ENCODE measurements around the gene POU5F1. TPM values are rescaled to one million over a fixed set of nuclear protein-coding genes. Genes with fewer than 3 reads are reported as not detected.
"Not testable (repeated sequence)": the region's sequence is repeated elsewhere in the genome, so short reads cannot be mapped to it uniquely, and the experiment has no call there.

Gene POU5F1
- total RNA-seq, 1 donor = not detected

DNA sequence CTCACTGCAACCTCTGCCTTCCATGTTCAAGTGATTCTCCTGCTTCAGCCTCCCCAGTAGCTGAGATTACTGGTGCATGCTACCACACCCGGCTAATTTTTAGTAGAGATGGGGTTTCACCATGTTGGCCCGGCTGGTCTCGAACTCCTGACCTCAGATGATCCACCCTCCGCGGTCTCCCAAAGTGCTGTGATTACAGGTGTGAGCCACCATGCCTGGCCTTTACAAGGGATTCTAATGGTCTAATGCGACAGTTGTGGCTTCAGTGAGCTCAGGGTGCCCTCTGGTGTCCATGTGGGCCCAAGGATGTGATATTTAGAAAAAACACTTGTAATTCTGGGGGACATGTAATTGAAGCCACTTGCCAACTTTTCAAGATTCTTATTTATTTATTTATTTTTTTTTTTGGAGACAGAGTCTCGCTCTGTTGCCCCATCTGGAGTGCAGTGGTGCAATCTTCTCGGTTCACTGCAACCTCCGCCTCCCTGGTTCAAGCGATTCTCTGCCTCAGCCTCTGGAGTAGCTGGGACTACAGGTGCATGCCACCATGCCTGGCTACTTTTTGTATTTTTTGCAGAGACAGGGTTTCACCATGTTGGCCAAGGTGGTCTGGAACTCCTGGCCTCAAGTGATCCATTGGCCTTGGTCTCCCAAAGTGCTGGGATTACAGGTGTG is 22.1 kb upstream of the POU5F1 start:
- peak in 2 of 3 donors; percentile 73 to 88 for DNase-seq (ENCODE audit: low read depth in 2 of 3, low spot score in 2 of 3)

DNA sequence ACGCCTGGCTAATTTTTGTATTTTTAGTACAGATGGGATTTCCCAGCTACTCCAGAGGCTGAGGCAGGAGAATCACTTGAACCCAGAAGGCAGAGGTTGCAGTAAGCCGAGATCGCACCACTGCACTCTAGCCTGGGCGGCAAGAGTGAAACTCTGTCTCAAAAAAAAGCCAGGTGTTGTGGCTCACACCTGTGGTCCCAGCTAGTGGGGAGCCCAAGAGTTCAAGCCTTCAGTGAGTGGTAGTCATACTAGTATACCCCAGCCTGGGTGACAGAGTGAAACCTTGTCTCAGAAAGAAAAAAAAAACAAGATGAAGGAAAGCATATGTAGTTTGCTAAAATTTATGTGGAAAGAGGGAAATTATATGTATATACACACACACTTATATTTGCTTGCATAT is 20.0 kb upstream of the POU5F1 start:
- DNase-seq (ENCODE audit: low read depth in 2 of 3, low spot score in 2 of 3) = no peak

DNA sequence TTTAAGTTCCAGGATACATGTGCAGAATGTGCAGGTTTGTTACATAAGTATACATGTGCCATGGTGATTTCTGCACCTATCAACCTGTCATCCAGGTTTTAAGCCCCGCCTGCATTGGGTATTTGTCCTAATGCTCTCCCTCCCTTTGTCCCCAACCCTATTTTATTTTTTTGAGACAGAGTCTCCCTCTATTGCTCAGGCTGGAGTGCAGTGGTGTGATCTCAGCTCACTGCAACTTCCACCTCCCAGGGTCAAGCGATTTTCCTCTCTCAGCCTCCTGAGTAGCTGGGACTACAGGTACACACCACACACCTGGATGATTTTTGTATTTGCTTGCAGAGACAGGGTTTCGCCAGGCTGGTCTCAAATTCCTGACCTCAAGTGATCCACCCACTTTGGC is 18.7 kb upstream of the POU5F1 start:
- not testable (repeated sequence) for DNase-seq (ENCODE audit: low read depth in 2 of 3, low spot score in 2 of 3)

DNA sequence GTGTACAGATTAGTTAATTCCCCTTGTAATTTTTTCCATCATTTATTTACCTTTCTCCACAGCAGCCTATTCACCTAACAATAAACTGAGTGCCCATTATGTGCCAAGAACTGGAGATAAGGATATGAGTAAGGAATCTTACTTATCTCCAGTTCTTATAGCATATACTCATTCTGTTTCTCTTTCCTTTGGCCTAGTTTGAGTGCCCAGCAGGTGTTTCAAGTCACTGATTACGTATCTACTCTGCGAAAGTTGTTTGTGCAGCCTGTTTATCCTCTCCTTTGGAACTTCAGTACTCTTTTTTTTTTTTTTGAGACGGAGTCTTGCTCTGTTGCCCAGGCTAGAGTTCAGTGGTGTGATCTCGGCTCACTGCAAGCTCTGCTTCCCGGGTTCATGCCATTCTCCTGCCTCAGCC is 17.3 kb upstream of the POU5F1 start:
- no peak for DNase-seq (ENCODE audit: low read depth in 2 of 3, low spot score in 2 of 3)

DNA sequence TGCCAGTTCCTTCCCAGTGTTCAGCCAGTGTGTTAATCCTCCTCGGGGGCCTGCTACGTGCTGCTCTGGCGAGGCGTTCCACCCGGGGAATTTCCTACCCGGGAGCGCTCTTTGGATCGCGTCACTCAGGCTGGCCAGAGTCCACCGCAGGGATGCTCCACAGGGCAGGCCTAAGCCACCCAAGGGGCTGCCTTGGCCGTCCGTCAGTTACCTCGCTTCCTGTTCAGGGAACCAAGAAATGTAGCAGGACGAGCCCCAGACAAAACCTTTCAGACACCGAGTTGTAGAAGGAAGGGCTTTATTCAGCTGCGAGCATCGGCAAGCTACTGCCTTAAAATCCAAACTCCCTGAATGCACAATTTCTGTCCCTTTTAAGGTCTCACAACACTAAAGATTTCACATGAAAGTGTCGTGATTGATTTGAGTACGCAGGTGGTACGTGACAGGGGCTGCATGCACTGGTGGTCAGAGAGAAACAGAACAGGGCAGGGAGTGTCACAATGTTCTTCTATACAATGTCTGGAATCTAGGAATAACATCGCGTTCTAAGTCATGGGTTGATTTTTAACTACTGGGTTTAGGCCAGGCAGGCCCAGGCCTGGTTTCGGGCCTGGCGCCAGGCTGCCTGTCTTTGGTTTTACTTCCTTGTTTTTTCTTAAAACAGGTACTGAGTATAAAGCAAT is 15.7 kb upstream of the POU5F1 start:
- no peak for DNase-seq (ENCODE audit: low read depth in 2 of 3, low spot score in 2 of 3)

DNA sequence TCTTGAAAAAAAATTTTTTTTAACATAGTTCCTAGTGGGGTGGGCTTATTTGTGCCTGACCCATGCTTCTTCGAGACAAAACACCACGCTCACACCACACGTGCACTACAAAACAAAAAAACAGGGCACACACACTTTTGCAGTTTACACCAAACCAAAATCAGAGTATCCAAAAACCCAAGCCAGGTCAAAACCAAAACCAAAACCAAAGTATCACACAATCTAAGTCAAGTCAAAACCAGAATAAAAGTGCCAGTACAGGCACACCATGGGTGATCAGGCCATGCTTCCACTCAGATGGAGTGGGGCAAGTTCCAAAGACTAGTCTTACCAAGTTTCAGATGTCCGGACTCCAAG is 15.2 kb upstream of the POU5F1 start:
- not testable (repeated sequence) for DNase-seq (ENCODE audit: low read depth in 2 of 3, low spot score in 2 of 3)

DNA sequence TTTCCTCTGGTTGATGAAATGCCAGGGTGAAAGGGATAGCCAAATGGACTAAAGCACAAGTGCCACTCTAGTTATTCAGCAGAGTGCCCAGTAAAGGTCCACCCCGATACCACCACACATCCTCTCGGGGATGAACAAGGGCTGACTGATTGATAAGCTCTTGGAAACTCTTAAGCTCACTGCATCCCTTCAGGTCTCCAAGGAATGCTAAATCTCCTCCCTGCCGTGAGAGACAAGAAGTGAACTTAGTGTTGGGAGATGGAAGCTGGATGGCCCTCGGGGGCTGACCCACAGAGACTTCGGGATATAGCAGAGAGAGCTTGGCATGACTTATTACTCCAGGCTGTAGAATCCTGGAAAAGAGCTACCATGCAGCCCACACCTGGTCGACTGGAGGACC is 13.4 kb upstream of the POU5F1 start:
- not testable (repeated sequence) for DNase-seq (ENCODE audit: low read depth in 2 of 3, low spot score in 2 of 3)

DNA sequence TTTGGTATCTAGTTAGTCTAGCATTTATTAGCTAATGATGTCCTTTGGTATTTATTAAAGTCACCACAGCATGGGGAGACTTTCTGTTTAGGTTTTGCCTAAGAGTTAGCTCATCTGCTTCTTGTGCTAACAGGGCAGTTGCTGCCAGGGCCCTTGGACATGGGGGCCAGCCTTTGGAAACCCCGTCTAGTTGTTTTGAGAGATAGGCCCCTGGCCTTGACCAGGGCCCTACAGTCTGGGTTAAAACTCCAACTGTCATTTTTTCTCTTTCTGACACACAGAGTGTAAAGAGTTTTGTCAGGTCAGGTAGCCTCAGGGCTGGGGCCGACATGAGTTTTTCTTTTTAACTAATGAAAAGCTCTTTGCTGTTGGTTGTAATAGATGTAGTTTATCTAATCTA is 12.8 kb upstream of the POU5F1 start:
- DNase-seq (ENCODE audit: low read depth in 2 of 3, low spot score in 2 of 3) = not testable (repeated sequence)

DNA sequence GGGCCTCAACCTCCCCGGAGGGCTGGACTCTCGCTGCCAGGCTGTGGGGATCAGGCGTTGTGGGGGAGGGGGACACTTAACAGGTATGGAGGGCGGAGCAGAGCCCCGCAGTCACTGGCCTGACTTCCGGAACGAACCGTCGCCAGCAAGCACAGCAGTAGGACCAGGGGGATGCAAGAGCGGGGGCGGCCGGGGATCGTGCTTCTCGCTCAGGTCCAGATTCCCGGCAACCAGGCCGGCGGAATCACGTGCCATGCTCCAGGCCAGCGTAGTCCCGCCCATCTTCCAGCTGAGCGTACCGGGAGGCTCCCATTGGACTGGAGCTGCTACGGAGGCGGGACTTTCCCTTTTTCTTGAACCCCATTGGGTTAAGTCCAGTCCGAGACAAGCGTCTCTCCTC is 10.0 kb upstream of the POU5F1 start:
- peak in 2 of 3 donors; percentile 65 to 82 for DNase-seq (ENCODE audit: low read depth in 2 of 3, low spot score in 2 of 3)

DNA sequence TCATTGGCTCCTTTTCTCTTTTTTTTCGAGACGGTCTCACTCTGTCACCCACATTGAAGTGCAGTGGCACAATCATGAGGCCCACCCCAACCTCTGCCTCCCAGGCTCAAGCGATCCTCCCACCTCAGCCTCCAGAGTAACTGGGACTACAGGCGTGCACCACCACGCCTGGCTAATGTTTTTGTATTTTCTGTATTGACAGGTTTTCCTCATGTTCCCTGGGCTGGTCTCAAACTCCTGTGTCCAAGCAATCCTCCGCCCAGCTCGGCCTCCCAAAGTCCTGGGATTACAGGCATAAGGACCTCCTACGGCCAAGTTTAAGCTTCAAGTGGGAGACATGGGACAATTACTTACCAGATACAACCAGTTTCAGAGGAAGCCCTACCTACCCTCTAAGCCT is 9.4 kb upstream of the POU5F1 start:
- no peak for DNase-seq (ENCODE audit: low read depth in 2 of 3, low spot score in 2 of 3)

DNA sequence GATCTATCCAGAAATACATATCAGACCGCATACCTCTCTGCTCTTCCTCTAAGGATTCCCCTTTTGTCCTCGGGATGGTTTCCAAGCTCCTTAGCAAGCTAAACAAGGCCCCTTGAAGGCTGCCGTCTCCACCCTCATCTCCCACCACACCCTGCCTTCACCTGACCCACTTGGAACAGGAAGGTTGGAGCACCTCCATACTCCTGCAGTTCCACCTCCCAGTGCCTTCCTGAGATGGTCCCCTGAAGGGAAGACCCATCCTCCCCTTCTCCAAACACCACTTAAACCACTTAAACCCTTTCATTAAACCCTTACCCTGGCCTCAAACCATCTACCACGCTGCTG is 8.5 kb upstream of the POU5F1 start:
- no peak for DNase-seq (ENCODE audit: low read depth in 2 of 3, low spot score in 2 of 3)

DNA sequence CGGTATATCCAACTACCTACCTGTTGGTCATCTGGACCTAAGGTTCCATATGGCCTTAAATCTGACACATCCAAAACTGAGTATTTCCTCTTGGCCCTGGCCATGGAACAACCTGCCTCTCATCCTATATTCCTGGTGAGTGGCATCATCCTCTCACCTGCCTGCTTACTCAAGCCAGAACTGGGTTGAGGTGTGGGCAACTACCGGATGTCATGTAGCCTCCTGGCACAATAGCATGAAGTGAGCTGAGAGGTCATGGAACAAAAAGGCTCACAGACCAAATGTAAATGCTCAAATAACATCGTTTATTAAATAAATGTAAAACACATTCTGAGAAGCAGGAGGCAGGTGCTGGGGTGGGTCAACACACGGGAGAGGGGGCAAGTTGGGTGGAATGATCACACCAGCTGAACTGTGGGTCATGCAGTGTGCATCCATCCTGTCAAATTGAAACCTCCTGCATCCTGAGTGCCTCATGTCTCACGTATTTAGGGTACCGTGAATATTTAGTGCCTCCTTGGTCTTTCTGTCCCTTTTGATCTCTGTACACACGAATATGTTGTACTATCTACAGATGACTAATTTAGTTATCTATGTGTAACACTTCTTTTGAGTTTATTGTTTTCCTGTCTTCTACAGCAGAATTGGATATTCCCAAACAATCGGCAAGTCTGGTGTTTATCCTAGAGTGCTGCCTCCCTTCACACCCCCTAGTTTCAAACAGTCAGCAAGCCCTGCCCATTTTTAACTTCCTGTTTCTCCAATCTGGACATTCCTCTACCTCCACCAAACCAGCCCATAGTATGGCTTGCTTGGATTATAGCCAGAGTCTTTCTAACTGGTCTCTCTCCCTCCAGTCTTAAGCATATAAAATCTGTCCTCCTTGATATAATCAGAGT is 7.9 kb upstream of the POU5F1 start:
- DNase-seq (ENCODE audit: low read depth in 2 of 3, low spot score in 2 of 3) = no peak

DNA sequence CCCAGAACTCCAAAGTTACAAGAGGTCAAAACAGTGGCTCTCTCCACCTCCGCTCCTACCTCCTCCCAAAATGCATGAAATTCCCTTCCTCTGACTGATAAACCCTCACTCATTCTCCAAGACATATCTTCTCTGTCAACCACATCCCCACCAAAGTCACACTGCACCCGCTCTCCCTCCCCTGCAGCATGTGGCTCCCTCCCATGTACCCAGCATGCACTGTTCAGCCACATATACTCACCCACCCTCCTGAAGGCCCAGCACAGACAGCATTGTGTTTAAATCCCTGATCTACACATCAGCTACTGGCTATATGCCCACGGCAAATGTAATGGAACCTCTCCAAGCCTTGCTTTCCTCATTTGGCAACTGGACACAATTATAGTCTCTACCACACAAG is 5.5 kb upstream of the POU5F1 start:
- no peak for DNase-seq (ENCODE audit: low read depth in 2 of 3, low spot score in 2 of 3)

DNA sequence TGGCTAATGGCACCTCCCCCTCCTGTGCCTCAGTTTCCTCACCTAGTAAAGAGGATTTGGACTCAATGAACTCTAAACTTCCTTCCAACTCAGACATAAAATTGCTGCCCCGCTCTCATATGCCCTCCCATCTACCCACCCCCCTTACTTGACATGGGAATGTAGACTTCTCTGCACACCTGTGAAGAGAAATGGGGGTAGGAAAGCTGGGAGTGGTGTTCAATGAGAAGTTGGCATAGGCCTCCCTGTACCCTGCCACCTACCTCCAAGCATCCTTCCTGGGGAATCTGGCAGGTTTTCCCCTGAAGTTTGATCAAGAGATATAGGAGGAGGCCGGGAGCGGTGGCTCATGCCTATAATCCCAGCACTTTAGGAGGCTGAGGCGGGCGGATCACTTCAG is 3.9 kb upstream of the POU5F1 start:
- DNase-seq (ENCODE audit: low read depth in 2 of 3, low spot score in 2 of 3) = no peak

DNA sequence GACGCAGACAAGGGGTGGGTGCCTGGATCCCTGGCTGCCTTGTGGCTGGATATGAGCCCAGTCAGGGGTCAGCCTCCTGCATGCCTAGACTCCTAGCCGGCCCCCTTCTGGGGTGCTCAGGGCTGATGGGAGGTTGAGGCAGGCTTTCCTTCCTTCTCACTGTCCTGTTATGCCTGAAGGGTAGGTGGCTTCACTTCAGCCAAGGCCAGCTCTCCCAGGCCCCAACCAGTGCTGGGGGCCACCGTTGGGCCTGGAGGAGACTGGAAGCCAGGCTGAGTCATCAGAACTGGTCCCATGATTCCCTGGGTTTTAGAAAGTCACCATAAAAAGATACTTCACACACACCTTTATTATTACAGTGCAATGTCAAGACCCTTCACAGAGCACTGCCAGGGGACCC is 2.9 kb upstream of the POU5F1 start:
- DNase-seq (ENCODE audit: low read depth in 2 of 3, low spot score in 2 of 3) = no peak

DNA sequence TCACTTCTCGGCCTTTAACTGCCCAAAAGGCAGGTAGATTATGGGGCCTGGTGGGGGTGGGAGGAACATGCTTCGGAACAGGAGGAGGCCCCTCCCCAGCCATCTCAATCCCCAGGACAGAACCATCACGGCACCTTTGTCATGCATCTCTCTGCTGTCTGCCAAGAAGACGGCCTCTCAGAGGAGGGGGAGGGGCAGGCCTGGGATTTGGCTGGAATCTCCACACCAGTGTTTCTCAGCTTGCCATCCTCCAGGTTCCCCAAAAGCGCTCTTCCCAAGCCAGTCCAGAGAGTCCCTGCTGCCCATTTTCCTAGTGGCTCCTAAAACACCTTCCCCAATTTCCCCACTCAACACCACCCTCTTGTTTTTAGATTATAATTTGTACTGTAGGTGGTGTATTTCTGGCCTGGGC is 2.5 kb upstream of the POU5F1 start:
- no peak for DNase-seq (ENCODE audit: low read depth in 2 of 3, low spot score in 2 of 3)

DNA sequence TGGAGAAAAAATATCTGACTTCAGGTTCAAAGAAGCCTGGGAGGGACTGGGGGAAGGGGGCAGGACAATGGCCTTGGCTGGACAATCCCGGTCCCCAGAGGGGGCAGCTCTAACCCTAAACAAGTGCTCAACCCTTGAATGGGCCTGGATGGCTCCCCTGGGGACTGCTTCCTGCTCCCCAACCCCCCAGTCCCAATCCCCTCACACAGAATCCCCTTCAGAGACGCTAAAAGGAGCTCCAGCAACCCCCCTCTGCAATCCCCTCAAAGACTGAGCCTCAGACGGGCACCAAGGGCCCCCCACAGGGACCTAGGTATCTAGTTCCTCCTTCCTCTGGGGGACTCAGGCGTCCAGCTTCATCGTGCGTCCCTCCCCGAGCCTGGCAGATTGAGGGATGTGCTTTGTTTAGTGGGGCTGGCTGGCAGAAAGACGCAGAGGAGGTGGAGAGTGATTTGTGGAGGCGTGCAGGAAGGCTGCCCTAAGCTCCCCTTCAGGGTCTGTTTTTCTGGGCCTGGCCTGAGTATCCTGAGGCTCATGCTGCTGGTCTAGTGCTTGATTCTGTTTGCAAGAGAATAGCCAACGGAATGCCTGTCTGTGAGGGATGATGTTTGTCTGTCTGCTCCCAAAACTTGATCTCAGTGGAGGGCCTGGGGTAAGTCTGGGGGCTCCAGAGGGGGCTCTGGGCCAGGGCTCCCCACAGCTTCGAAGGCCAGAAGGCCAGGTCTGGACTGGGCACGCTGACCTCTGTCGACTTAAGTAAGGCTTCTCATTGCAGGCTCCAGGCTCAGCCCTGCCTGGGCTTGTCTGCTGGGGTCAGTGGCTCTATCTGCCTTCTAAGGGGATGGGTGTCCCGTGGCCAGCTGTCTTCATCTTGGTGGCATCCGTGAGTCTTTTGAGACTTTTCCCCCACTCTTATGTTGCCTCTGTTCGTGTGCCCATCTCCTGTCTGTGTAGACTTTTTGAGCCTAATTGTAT is 1.7 kb upstream of the POU5F1 start:
- no peak for DNase-seq (ENCODE audit: low read depth in 2 of 3, low spot score in 2 of 3)

DNA sequence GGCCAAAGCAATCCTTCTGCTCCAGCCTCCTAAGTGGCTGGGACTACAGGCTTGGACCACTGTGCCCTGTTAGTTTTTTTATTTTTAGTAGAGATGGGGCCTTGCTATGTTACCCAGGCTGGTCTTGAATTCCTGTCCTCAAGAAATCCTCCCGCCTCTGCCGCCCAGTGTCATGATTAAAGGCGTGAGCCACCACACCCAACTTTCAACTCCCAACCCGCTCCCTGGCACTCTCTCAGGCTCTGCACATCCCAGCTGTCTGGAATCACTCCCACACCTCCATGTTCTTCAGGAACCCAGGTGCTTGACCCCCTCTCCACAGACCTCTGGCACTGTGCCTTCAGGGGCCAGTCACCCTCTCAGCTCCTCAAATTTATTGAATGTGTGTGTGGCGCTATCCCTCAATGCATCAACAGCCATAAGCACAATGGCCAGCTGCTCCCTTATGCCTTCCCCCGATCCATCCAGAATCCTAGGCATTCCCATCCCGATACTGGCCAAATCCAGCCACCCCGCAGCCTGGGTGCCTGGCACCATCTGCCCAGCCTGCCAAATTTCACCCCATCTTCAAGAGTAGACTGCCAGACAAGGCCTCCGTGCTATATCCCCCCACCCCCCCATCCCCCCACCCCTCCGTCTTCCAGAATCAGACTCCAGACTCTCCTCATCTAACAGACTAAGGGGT is 647 bp upstream of the POU5F1 start:
- DNase-seq (ENCODE audit: low read depth in 2 of 3, low spot score in 2 of 3) = no peak

DNA sequence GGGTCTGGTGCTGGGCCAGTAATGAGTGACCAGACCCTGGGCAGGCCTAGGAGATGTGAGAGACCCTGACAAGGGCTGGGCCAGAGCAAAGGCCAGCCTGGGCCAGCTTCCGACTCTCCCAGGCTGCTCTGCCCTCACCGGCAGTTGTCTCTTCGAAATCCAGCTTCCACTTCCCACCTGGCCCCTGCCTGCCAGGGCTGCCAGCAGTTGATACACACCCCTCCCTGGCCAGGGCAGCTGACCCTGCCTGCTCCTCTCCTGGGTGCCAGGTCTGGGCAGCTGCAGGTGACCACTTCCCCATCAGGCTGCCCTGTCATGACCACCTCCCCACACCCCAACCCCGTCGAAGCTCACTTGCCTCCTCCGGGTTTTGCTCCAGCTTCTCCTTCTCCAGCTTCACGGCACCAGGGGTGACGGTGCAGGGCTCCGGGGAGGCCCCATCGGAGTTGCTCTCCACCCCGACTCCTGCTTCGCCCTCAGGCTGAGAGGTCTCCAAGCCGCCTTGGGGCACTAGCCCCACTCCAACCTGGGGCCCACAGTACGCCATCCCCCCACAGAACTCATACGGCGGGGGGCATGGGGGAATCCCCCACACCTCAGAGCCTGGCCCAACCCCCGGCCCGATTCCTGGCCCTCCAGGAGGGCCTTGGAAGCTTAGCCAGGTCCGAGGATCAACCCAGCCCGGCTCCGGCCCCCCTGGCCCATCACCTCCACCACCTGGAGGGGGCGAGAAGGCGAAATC is 453 bp downstream of the POU5F1 start:
- not testable (repeated sequence) for DNase-seq (ENCODE audit: low read depth in 2 of 3, low spot score in 2 of 3)
